GM13977 (cell line): ENCODE data around the gene SIAH2.
"Not testable (repeated sequence)": the region's sequence is repeated elsewhere in the genome, so short reads cannot be mapped to it uniquely, and the experiment has no call there.

Source experiments
- DNase-seq: peaks from one replicate; pipeline ENCODE4 v3.0.0; 2012; ENCODE audit warnings: low spot score
- CTCF ChIP-seq: IDR thresholded peaks from 2 replicates; pipeline ENCODE4 v1.5.1; 2012; ENCODE audit warnings: mild to moderate bottlenecking, control low read depth; ENCODE audit not compliant: insufficient read depth; ENCODE audit errors: extremely low read depth, missing control alignments
- in situ Hi-C: fragments of 300-500 bp; cut with MboI; formaldehyde crosslinking; loops from one replicate; pipeline ENCODE4 v1.12.0; 2022; ENCODE audit warnings: low sequenced_read_pairs, low pct_unique_long_range_greater_than_20kb, mixed read lengths, inconsistent platforms; ENCODE audit not compliant: unreplicated experiment

The SIAH2 gene

GRCh38 chr3:150800722-150801121 is 37.8 kb upstream of the SIAH2 start:
- TF ChIP-seq CTCF: no peak
- DNase-seq: no peak

GRCh38 chr3:150798122-150798618 is 35.2 kb upstream of the SIAH2 start:
- DNase-seq: no peak
- in situ Hi-C loops: loop anchor here (10.0 kb wide), 1 partner anchor 57 kb away; no protein-coding TSS in a partner anchor
- no peak for TF ChIP-seq CTCF

More at GRCh38 chr3:150800722-150801121, 37.8 kb upstream of the SIAH2 start:
- in situ Hi-C loops: no loop called here

GRCh38 chr3:150797155-150797554 is 34.2 kb upstream of the SIAH2 start:
- in situ Hi-C loops: loop anchor here (10.0 kb wide), 1 partner anchor 58 kb away; no protein-coding TSS in a partner anchor
- no peak for TF ChIP-seq CTCF
- no peak for DNase-seq

GRCh38 chr3:150796527-150796926 is 33.6 kb upstream of the SIAH2 start:
- in situ Hi-C loops: loop anchor here (10.0 kb wide), 1 partner anchor 58 kb away; no protein-coding TSS in a partner anchor
- DNase-seq: not testable (repeated sequence)

GRCh38 chr3:150793641-150794040 is 30.7 kb upstream of the SIAH2 start:
- TF ChIP-seq CTCF: no peak
- no peak for DNase-seq
- in situ Hi-C loops: loop anchor here (10.0 kb wide), 1 partner anchor 61 kb away; no protein-coding TSS in a partner anchor

- DNase-seq: no peak
- TF ChIP-seq CTCF: no peak
- in situ Hi-C loops: loop anchor here (10.0 kb wide), 1 partner anchor 64 kb away; no protein-coding TSS in a partner anchor
Measured at GRCh38 chr3:150790629-150791028, 27.7 kb upstream of the SIAH2 start.

GRCh38 chr3:150789451-150789850 is 26.5 kb upstream of the SIAH2 start:
- in situ Hi-C loops: no loop called here
- DNase-seq: no peak

More at GRCh38 chr3:150789451-150789850, 26.5 kb upstream of the SIAH2 start:
- TF ChIP-seq CTCF: no peak
